ENCODE data around the gene SNAPC5. TPM values are rescaled to one million over a fixed set of nuclear protein-coding genes. Genes with fewer than 3 reads are reported as not detected.

The SNAPC5 gene
- total and polyA plus RNA-seq, 2 donors from 2014 or later = 29.6 to 49.6 TPM

DNA sequence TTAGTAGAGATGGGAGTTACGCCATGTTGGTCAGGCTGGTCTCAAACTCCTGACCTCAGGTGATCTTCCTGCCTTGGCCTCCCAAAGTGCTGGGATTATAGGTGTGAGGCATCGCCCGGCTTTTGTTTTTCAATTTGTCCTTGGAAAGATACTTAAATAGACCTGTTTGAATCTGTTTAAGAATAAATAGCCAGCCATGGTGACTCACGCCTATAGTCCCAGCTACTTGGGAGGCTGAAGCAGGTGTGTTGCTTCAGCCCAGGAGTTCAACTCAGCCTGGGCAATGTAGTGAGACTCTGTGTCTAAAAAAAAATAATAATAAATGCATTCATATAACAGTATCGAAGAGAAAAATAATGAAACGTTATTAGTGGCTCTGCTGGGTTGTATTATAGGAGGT lies 17.3 kb downstream of the SNAPC5 start:
- DNase-seq (no peak), FAIRE-seq (no peak)
- no peaks in the 10 kb centered on the region for H3K27me3 ChIP-seq (ENCODE audit: control insufficient read depth, insufficient read depth, low read length)
- peaks cover 0 to 4% (median 2%) of the 10 kb centered on the region in 3 donors for H3K36me3 ChIP-seq (ENCODE audit: control insufficient read depth in 2 of 3, insufficient read depth in 3 of 3, low read length in 3 of 3)
- H3K27ac ChIP-seq (ENCODE audit: low read depth in 2 of 2, low read length in 2 of 2) = no peak overlapping the region
- H3K4me1 ChIP-seq (ENCODE audit: control insufficient read depth in 2 of 3, insufficient read depth in 2 of 3, low read depth in 1 of 3, low read length in 3 of 3) = peaks cover 0 to 2% (median 0%) of the 10 kb centered on the region in 3 donors
- no peaks in the 10 kb centered on the region for H3K9me3 ChIP-seq (ENCODE audit: control insufficient read depth in 2 of 3, insufficient read depth in 1 of 3, low read length in 3 of 3)
- intact Hi-C loops (cut with DNase I) = no loop called here
- no peak overlapping the region for H3K4me3 ChIP-seq (ENCODE audit: low read length in 3 of 3)
- TF ChIP-seq CTCF (IDR thresholded peaks at IDR 0.05; ENCODE audit: borderline replicate concordance, extremely low read depth, insufficient read depth) = no peak
- no peak overlapping the region for H3K9ac ChIP-seq (ENCODE audit: low read length in 3 of 3)

- Histone ChIP-seq H3K4me1 (ENCODE audit: control insufficient read depth in 2 of 3, insufficient read depth in 2 of 3, low read depth in 1 of 3, low read length in 3 of 3) (no peaks in the 10 kb centered on the region), H3K27ac (ENCODE audit: low read depth in 2 of 2, low read length in 2 of 2) (no peak overlapping the region), H3K27me3 (ENCODE audit: control insufficient read depth, insufficient read depth, low read length) (no peaks in the 10 kb centered on the region), H3K9ac (ENCODE audit: low read length in 3 of 3) (no peak overlapping the region), H3K36me3 (ENCODE audit: control insufficient read depth in 2 of 3, insufficient read depth in 3 of 3, low read length in 3 of 3) (peaks cover 0 to 2% (median under 1%) of the 10 kb centered on the region in 3 donors), H3K9me3 (ENCODE audit: control insufficient read depth in 2 of 3, insufficient read depth in 1 of 3, low read length in 3 of 3) (no peaks in the 10 kb centered on the region), H3K4me3 (ENCODE audit: low read length in 3 of 3) (no peak overlapping the region)
- FAIRE-seq (no peak), DNase-seq (no peak)
- TF ChIP-seq CTCF (IDR thresholded peaks at IDR 0.05; ENCODE audit: borderline replicate concordance, extremely low read depth, insufficient read depth) = no peak
- intact Hi-C loops (cut with DNase I) = no loop called here
Observed at GRCh38 chr15:66477011-66477410, 20.6 kb downstream of the SNAPC5 start.

- DNase-seq (no peak), FAIRE-seq (no peak)
- Histone ChIP-seq H3K4me3 (ENCODE audit: low read length in 3 of 3) (no peak overlapping the region), H3K27me3 (ENCODE audit: control insufficient read depth, insufficient read depth, low read length) (no peaks in the 10 kb centered on the region), H3K4me1 (ENCODE audit: control insufficient read depth in 2 of 3, insufficient read depth in 2 of 3, low read depth in 1 of 3, low read length in 3 of 3) (no peaks in the 10 kb centered on the region), H3K9me3 (ENCODE audit: control insufficient read depth in 2 of 3, insufficient read depth in 1 of 3, low read length in 3 of 3) (no peaks in the 10 kb centered on the region), H3K27ac (ENCODE audit: low read depth in 2 of 2, low read length in 2 of 2) (no peak overlapping the region), H3K9ac (ENCODE audit: low read length in 3 of 3) (no peak overlapping the region), H3K36me3 (ENCODE audit: control insufficient read depth in 2 of 3, insufficient read depth in 3 of 3, low read length in 3 of 3) (no peaks in the 10 kb centered on the region)
- intact Hi-C loops (cut with DNase I) = no loop called here
- TF ChIP-seq CTCF (IDR thresholded peaks at IDR 0.05; ENCODE audit: borderline replicate concordance, extremely low read depth, insufficient read depth) = no peak
Observed at GRCh38 chr15:66476535-66476934, 21.0 kb downstream of the SNAPC5 start.

- Histone ChIP-seq H3K9ac (ENCODE audit: low read length in 3 of 3) (no peak overlapping the region), H3K4me3 (ENCODE audit: low read length in 3 of 3) (no peak overlapping the region), H3K36me3 (ENCODE audit: control insufficient read depth in 2 of 3, insufficient read depth in 3 of 3, low read length in 3 of 3) (no peaks in the 10 kb centered on the region), H3K27ac (ENCODE audit: low read depth in 2 of 2, low read length in 2 of 2) (no peak overlapping the region), H3K9me3 (ENCODE audit: control insufficient read depth in 2 of 3, insufficient read depth in 1 of 3, low read length in 3 of 3) (no peaks in the 10 kb centered on the region), H3K27me3 (ENCODE audit: control insufficient read depth, insufficient read depth, low read length) (no peaks in the 10 kb centered on the region), H3K4me1 (ENCODE audit: control insufficient read depth in 2 of 3, insufficient read depth in 2 of 3, low read depth in 1 of 3, low read length in 3 of 3) (no peaks in the 10 kb centered on the region)
- no peak for TF ChIP-seq CTCF (IDR thresholded peaks at IDR 0.05; ENCODE audit: borderline replicate concordance, extremely low read depth, insufficient read depth)
- FAIRE-seq (no peak), DNase-seq (no peak)
- intact Hi-C loops (cut with DNase I) = no loop called here
Observed at GRCh38 chr15:66474963-66475362, 22.6 kb downstream of the SNAPC5 start.
